Measurements from ENCODE around the gene LHX1. TPM values are rescaled to one million over a fixed set of nuclear protein-coding genes. Genes with fewer than 3 reads are reported as not detected.

The LHX1 gene
- polyA plus RNA-seq, 6 donors from 2014 or later, result not detected

- Mint-ChIP-seq H3K27ac (peak overlapping the region in 3 of 6 donors; percentile 15 to 60 (median 40)), H3K27me3 (no peaks in the 10 kb centered on the region), H3K9me3 (no peaks in the 10 kb centered on the region), H3K4me1 (peaks cover 14 to 30% (median 24%) of the 10 kb centered on the region in 3 donors), H3K36me3 (peaks cover 12 to 19% of the 10 kb centered on the region in 2 donors), H3K4me3 (no peak overlapping the region)
- ATAC-seq (ENCODE audit: low read depth in 2 of 2) (no peak), DNase-seq (no peak)
Measured at GRCh38 chr17:36972905-36973304, 35.6 kb downstream of the LHX1 start.

DNA sequence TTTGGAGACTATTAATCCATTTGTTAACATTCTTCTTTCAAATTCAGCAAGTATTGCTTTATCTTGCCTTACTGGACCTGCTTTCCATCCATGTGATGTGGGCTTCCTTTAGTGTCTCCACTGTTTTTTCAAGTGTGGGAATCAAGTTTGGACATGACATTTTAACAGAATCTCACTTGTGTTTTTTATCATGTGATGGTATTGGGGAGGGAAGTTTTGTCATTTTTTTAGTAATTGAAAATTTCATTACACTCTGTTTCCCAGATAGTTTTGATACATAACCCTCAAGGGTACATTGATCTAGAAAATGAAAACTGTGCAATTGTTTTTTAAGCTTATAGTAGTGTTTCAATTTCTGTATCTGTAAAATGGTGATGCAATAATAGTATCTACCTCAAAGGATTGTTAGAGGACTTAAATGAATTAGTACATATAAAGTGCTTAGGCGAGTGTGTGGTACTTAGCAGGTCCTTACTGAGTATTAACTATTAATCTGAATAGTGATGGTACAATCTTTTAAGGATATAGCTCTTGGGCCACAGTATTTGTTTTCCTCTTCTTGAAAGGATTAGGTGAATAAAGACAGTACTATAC is 38.7 kb downstream of the LHX1 start:
- H3K4me1 Mint-ChIP-seq, result peaks cover 22 to 40% (median 34%) of the 10 kb centered on the region in 3 donors
- H3K9me3 Mint-ChIP-seq, result no peaks in the 10 kb centered on the region
- no peak overlapping the region for H3K4me3 Mint-ChIP-seq
- DNase-seq (no peak), ATAC-seq (ENCODE audit: low read depth in 2 of 2) (no peak)
- H3K27ac Mint-ChIP-seq, result peak overlapping the region in 3 of 6 donors; percentile 15 to 59 (median 57)
- no peaks in the 10 kb centered on the region for H3K27me3 Mint-ChIP-seq
- peaks cover 0 to 3% of the 10 kb centered on the region in 2 donors for H3K36me3 Mint-ChIP-seq

DNA sequence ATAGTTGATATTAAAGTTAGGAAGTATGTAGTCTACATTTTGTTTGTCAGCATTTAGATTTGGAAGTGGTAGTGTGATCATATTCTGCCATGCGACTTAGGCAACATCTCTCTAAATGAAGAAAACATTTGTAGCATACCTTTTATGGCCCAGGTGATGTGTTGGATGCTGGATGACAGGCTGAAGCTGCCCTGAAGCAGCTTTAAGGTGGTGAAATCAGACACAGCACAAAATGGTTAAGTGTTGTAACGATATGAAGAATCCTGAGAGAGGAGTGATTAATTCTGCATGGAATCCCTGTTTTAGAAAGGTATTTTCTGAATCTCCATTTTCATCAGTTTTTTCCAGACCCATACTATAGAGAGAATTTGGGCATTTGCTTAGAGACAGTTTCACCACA is 39.8 kb downstream of the LHX1 start:
- Mint-ChIP-seq H3K4me3 (no peak overlapping the region), H3K9me3 (no peaks in the 10 kb centered on the region), H3K27me3 (no peaks in the 10 kb centered on the region), H3K4me1 (peaks cover 32 to 47% (median 41%) of the 10 kb centered on the region in 3 donors), H3K27ac (peak overlapping the region in 2 of 6 donors; percentile 12 to 63), H3K36me3 (peaks cover 8% of the 10 kb centered on the region in 2 donors)
- no peak for ATAC-seq (ENCODE audit: low read depth in 2 of 2)
- DNase-seq, result no peak

GRCh38 chr17:36977568-36977967 is 40.3 kb downstream of the LHX1 start:
- H3K36me3 Mint-ChIP-seq, result peaks cover 8% of the 10 kb centered on the region in 2 donors
- H3K4me3 Mint-ChIP-seq, result no peak overlapping the region
- no peak for ATAC-seq (ENCODE audit: low read depth in 2 of 2)
- peaks cover 32 to 48% (median 41%) of the 10 kb centered on the region in 3 donors for H3K4me1 Mint-ChIP-seq
- DNase-seq, result no peak
- no peaks in the 10 kb centered on the region for H3K27me3 Mint-ChIP-seq
- no peaks in the 10 kb centered on the region for H3K9me3 Mint-ChIP-seq
- H3K27ac Mint-ChIP-seq, result no peak overlapping the region

GRCh38 chr17:36978810-36979564 is 41.7 kb downstream of the LHX1 start:
- Mint-ChIP-seq H3K27ac (peak overlapping the region in 4 of 6 donors; percentile 3 to 52 (median 40)), H3K36me3 (peaks cover 10% of the 10 kb centered on the region in 2 donors), H3K9me3 (no peaks in the 10 kb centered on the region), H3K4me3 (no peak overlapping the region), H3K4me1 (peaks cover 35 to 50% (median 42%) of the 10 kb centered on the region in 3 donors), H3K27me3 (no peaks in the 10 kb centered on the region)
- ATAC-seq (ENCODE audit: low read depth in 2 of 2) (no peak), DNase-seq (no peak)

- no peaks in the 10 kb centered on the region for H3K9me3 Mint-ChIP-seq
- H3K27ac Mint-ChIP-seq, result peak overlapping the region in 2 of 6 donors; percentile 3 to 52
- DNase-seq (no peak), ATAC-seq (ENCODE audit: low read depth in 2 of 2) (no peak)
- H3K4me1 Mint-ChIP-seq, result peaks cover 39 to 52% (median 47%) of the 10 kb centered on the region in 3 donors
- no peaks in the 10 kb centered on the region for H3K27me3 Mint-ChIP-seq
- H3K36me3 Mint-ChIP-seq, result peaks cover 14 to 16% of the 10 kb centered on the region in 2 donors
- H3K4me3 Mint-ChIP-seq, result no peak overlapping the region
Measured at GRCh38 chr17:36979565-36979941, 42.3 kb downstream of the LHX1 start.

DNA sequence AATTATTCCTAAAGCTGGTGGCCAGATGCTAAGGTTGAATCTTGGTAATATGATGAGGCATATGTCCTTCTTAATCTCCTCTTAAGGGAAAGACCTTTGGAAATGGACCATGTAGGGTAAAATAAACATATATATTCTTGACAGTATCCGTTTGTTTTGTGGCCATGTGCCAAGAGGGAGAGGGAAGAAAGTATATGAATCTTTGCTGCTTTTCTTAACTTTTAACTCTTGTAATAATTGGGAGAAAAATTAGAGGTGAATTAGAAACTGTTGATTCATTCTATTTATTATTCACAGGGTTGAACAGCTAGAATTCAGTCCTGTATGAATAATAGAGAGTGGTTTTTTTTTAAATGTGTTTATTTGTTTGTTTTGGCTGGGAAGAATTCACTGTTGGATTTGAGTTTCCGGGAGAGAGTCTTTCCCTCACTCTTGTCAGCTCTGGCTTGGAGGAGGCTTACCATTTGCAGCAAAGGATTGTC is 43.0 kb downstream of the LHX1 start:
- Mint-ChIP-seq H3K4me1 (peaks cover 39 to 52% (median 47%) of the 10 kb centered on the region in 3 donors), H3K27ac (peak overlapping the region in 2 of 6 donors; percentile 30 to 68), H3K9me3 (no peaks in the 10 kb centered on the region), H3K27me3 (no peaks in the 10 kb centered on the region), H3K4me3 (peak overlapping the region in 1 of 8 donors; percentile 30), H3K36me3 (peaks cover 14 to 16% of the 10 kb centered on the region in 2 donors)
- no peak for ATAC-seq (ENCODE audit: low read depth in 2 of 2)
- no peak for DNase-seq

DNA sequence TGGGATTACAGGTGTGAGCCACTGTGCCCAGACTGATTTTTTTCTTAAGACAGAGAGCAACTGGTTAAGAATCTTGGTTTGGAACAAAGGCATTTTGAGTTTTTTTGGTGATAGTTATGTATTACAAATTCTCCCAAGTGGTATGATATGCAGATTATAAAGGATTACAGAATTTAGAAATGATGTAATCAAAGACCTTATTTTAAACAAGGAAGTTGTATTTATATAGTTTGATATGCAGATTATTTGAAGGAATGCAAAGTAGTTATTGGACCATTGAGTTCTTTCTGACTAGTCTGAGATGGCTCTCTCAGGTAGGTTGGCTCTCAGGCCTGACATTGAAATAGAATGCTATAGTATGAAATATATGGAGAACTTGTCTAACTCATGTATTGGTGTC is 46.3 kb downstream of the LHX1 start:
- H3K27me3 Mint-ChIP-seq, result no peaks in the 10 kb centered on the region
- no peaks in the 10 kb centered on the region for H3K9me3 Mint-ChIP-seq
- no peak overlapping the region for H3K4me3 Mint-ChIP-seq
- H3K27ac Mint-ChIP-seq, result peak overlapping the region in 1 of 6 donors; percentile 11
- peaks cover 25 to 30% of the 10 kb centered on the region in 2 donors for H3K36me3 Mint-ChIP-seq
- H3K4me1 Mint-ChIP-seq, result peaks cover 34 to 59% (median 35%) of the 10 kb centered on the region in 3 donors
- DNase-seq (no peak), ATAC-seq (ENCODE audit: low read depth in 2 of 2) (no peak)

DNA sequence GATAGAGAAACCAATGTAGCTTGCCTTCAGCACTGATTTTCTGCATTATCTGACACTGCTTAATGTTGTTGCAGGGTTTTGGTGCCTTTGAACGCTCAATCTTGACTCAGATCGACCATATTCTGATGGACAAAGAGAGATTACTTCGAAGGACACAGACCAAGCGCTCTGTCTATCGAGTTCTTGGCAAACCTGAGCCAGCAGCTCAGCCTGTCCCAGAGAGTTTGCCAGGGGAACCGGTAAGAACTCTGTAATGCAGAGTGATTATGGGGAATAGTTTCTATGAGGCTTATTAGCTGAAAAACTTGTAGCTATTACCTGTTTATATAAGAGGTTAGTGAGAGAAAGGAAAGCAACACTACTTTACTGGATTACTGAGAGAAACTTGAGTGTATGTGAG is 51.9 kb downstream of the LHX1 start:
- peak overlapping the region in 1 of 6 donors; percentile 7 for H3K27ac Mint-ChIP-seq
- no peaks in the 10 kb centered on the region for H3K9me3 Mint-ChIP-seq
- ATAC-seq (ENCODE audit: low read depth in 2 of 2), result no peak
- H3K4me1 Mint-ChIP-seq, result peaks cover 0 to 15% (median 6%) of the 10 kb centered on the region in 3 donors
- no peaks in the 10 kb centered on the region for H3K27me3 Mint-ChIP-seq
- no peak overlapping the region for H3K4me3 Mint-ChIP-seq
- H3K36me3 Mint-ChIP-seq, result peaks cover 38 to 48% of the 10 kb centered on the region in 2 donors
- DNase-seq, result no peak

DNA sequence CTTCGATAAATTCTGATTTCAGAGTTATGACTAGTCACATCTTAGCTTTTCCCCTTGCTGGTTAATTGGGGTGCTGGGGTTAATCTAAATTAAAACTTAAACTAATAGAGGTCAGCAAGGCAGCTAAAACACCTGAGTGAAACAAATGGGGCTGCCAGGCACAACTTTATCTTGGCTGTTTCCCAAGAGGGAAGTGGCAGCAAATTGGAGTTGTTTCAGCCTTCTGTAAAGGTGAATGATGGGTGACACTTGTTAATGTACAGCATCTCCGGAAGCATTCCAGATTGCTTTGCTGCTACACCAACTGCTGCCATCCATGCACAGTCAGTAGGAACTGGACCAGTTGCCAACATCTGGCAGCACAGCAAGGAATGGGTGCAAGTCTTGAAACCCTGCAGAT is 55.4 kb downstream of the LHX1 start:
- ATAC-seq (ENCODE audit: low read depth in 2 of 2), result no peak
- Mint-ChIP-seq H3K4me1 (no peaks in the 10 kb centered on the region), H3K4me3 (no peak overlapping the region), H3K27ac (no peak overlapping the region), H3K27me3 (no peaks in the 10 kb centered on the region), H3K36me3 (peaks cover 50 to 60% of the 10 kb centered on the region in 2 donors), H3K9me3 (no peaks in the 10 kb centered on the region)
- no peak for DNase-seq

DNA sequence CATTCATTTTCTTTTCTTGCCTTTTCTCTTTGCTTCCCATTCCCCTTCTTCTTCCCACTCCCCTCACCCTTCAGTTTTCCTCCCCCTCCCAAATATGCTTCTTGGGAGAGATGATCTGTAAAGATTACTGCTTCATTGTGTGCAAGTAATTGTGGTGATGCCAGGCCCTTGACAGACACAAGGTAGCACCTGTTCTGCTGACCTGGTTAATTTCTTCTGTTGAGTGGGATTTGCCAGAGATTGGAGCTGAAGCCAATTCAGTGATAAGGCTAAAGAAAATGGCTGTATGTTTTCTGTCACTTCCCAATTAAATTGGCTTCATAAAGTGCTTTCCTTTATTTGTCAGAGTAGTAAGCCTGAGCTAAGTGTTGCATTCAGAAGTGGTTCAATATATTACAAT is 56.0 kb downstream of the LHX1 start:
- no peak for DNase-seq
- no peak for ATAC-seq (ENCODE audit: low read depth in 2 of 2)
- H3K4me1 Mint-ChIP-seq, result no peaks in the 10 kb centered on the region
- no peaks in the 10 kb centered on the region for H3K9me3 Mint-ChIP-seq
- H3K36me3 Mint-ChIP-seq, result peaks cover 51 to 56% of the 10 kb centered on the region in 2 donors
- no peak overlapping the region for H3K4me3 Mint-ChIP-seq
- H3K27ac Mint-ChIP-seq, result no peak overlapping the region
- H3K27me3 Mint-ChIP-seq, result no peaks in the 10 kb centered on the region
